Mesenteric fat pad (tissue), 1 donor: Measurements from ENCODE around the gene KIR2DL3. TPM values are rescaled to one million over a fixed set of nuclear protein-coding genes. Genes with fewer than 3 reads are reported as not detected.
A peak's percentile ranks its signal among the peaks of the same experiment; 100 is the strongest.
"Not testable (repeated sequence)": the region's sequence is repeated elsewhere in the genome, so short reads cannot be mapped to it uniquely, and the experiment has no call there.

Experiments
- DNase-seq: peaks from one replicate; pipeline ENCODE4 v3.0.0-alpha.2; 2020; ENCODE audit warnings: low spot score
- long read RNA-seq: library from polyadenylated mRNA; unstranded; transcript quantifications from one replicate; pipeline ENCODE4 v2.0.0, GENCODE V29; 2020
- total RNA-seq: library from RNA; stranded (reverse); fragmentation: NEBNext Ultra II Directional; extraction: Animal tissue kit (Norgen Biotek cat#: 25700); gene quantifications from one replicate; pipeline ENCODE4 v1.2.1, GENCODE V29; 2021
- donor health status: DM: yes; HTN: yes; CAD: no.

The KIR2DL3 gene
- not detected for total RNA-seq
- long read RNA-seq = 0 reads

- DNase-seq = not testable (repeated sequence)
These were observed at the start of gene KIR2DL3 for GRCh38 chr19:54738306-54738705. Gene KIR2DL3 (plus strand): TSS chr19:54738513. CDS start chr19:54738546, 33 bp downstream.

DNA sequence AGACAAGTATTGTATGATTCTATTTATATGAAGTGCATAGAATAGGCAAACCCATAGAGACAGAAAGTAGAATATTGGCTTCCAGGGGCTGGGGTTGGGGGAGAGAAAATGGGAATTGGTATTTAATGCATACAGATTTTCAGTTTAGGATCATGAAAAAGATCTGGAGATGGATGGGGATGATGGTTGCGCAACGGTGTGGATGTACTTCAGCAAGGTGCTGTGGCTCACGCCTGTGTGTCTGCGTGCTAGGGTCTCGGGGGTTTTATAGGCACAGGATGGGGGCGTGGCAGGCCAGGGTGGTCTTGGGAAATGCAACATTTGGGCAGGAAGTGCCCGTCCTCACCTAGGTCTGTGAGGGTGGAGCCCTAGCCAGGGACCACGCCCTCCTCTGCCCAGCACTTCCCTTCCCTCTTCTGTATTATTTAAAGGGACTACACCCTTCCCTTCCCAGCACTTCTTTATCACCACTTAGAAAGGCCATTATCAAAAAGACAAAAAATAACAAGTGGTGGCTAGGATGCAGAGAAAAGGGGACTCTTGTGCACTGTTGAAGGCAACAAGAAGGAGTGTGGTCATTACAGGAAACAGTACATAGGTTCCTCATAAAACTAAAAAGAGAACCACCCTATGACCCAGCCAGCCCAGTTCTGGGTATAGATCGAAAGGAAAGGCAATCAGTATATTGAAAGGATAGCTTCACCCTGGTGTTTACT lies 46.6 kb upstream of the KIR2DL3 start:
- no peak for DNase-seq

- no peak for DNase-seq
These were observed 46.1 kb upstream of the KIR2DL3 start for GRCh38 chr19:54692298-54692615.

GRCh38 chr19:54694648-54695047 lies 43.7 kb upstream of the KIR2DL3 start:
- DNase-seq = no peak

DNA sequence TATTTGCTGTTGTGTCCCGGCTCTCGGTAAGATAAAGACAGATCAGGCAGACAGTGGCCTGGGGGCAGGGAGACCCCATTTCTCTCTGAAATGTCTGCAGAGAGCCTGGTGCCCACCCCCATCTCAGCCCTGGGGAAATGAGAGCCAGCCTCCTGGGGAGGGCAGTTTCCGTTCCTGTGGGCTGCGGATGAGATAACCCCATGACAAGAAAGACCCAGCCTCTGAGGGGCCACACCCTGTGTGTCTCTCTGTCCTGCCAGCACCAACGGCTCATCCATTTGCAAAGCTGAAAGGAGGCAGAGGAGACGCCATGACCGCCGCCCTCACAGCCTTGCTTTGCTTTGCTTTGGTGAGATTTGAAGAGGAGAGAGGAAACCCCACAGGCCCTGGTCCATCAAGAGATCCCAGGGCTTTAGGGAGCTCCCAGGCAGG lies 42.2 kb upstream of the KIR2DL3 start:
- no peak for DNase-seq

DNA sequence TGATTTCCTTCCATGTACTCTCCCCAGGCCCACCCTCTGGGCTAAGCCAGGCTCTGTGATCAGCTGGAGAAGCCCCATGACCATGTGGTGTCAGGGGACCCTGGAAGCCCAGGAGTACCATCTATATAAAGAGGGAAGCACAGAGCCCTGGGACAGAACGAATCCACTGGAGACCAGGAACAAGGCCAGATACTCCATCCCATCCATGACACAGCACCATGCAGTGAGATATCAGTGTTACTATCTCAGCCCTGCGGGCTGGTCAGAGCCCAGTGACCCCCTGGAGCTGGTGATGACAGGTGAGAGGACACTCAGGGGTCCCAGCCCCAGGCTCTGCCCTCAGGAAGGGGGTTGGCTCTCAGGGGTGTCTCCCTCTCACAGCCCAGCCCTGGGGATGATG lies 41.5 kb upstream of the KIR2DL3 start:
- DNase-seq = no peak

- DNase-seq = not testable (repeated sequence)
These were observed 40.6 kb upstream of the KIR2DL3 start for GRCh38 chr19:54697716-54698115.

DNA sequence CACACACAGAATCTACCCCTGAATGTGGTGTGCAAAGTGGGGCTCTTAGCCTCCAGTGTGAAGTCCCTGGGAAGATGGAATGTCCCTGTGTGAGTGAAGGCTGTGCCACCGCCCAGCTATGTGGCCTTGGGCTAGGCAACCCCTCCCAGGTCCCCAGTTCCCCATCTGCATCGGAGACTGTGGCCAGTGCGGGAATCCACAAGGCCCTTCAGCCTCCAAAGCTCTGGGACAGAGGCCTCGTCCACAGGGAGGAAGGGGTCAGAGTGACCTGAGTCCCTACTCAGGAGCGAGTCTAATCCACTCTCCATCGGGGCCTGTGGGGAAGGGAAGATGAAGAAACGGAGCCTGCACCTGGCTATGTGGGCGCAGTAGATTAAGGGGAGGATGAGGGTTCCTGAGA lies 33.4 kb upstream of the KIR2DL3 start:
- DNase-seq = no peak

- DNase-seq = no peak
These were observed 30.4 kb upstream of the KIR2DL3 start for GRCh38 chr19:54707962-54708361.

DNA sequence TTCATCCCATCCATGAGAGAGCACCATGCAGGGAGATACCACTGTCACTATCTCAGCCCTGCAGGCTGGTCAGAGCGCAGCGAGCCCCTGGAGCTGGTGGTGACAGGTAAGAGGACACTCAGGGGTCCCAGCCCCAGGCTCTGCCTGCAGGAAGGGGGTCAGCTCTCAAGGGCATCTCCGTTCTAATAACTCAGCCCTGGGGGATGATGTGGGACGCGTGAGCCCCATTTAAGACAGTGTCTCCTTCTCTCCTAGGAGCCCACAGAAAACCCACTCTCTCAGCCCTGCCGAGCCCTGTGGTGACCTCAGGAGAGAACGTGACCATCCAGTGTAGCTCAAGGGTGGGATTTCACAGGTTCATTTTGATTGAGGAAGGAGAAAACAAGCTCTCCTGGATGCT lies 29.5 kb upstream of the KIR2DL3 start:
- DNase-seq = no peak

DNA sequence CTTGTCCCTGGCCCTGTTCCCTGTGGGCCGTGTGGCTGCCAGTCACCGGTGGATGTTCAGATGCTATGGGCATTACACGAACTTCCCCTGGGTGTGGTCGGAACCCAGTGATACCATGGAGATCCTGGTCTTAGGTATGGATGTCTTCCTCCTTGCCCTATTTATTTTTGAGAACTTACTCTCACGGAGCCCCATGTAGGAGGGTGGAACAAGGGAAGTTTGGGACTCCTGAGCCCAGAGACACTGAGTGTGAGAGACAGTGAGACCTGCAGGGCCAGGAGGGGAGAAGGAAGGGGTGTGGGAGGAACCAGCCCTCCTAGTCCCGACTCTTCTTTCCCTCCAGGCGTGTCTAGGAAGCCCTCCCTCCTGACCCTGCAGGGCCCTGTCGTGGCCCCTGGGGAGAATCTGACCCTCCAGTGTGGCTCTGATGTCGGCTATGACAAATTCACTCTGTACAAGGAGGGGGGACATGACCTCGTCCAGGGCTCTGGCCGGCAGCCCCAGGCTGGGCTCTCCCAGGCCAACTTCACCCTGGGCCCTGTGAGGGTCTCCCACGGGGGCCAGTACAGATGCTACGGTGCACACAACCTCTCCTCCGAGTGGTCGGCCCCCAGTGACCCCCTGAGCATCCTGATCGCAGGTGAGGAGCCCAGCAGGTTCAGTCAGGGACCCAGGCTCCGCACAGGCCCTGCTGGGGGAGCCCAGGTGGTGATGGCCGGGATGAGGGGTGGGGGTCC lies 28.9 kb upstream of the KIR2DL3 start:
- DNase-seq = no peak

DNA sequence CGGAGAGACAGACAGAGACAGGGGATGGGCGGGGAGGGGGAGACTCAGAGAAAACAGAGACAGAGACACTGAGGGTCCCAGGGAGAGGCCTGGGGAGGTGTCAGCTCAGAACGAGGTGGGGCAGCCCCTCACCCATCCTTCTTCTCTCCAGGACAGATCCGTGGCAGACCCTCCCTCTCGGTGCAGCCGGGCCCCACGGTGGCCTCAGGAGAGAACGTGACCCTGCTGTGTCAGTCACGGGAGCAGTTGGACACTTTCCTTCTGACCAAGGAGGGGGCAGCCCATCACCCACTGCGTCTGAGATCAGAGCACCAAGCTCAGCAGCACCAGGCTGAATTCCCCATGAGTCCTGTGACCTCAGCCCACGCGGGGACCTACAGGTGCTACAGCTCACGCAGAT lies 28.4 kb upstream of the KIR2DL3 start:
- DNase-seq = not testable (repeated sequence)

- no peak for DNase-seq
These were observed 14.2 kb upstream of the KIR2DL3 start, which contains the start of gene KIR3DL3 for GRCh38 chr19:54724142-54724541. Gene KIR3DL3 (plus strand): TSS chr19:54724442. CDS start chr19:54724497, 55 bp downstream.

DNA sequence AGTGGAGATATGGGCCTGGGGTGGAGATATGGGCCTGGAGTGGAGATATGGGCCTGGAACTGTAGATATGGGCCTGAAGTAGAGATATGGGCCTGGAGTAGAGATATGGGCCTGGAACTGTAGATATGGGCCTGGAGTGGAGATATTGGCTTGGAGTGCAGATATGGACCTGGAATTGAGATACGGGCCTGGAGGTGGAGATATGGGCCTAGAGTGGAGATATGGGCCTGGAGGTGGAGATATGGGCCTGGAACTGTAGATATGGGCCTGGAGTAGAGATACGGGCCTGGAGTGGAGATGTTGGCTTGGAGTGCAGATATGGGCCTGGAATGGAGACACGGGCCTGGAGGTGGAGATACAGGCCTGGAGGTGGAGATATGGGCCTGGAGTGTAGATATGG lies 13.7 kb upstream of the KIR2DL3 start:
- DNase-seq = no peak

DNA sequence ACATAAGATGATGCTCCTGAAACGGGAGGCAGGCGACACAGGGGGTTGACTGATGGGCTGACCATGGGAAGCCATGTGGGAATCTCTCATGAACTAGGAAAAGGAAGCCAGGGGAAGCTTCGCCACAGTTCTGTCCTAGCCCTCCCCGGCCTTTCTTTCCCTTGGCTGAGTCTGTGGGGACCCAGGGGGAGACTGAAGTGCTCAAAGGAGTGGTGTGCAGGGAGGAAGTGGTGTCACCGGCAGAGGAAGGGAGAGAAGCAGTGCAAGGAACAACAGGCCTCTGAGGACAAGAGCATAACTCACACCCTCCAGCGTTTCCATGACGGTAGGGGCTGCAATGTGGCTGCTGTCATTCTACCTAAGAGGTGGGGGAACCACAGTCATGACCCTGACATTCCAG lies 13.0 kb upstream of the KIR2DL3 start:
- DNase-seq = no peak

DNA sequence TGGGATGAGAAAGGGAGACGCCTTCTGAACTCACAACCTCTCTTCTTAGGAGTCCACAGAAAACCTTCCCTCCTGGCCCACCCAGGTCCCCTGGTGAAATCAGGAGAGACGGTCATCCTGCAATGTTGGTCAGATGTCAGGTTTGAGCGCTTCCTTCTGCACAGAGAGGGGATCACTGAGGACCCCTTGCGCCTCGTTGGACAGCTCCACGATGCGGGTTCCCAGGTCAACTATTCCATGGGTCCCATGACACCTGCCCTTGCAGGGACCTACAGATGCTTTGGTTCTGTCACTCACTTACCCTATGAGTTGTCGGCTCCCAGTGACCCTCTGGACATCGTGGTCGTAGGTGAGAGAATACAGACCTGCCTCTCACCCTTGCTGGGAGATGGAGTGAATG lies 10.8 kb upstream of the KIR2DL3 start:
- DNase-seq = peak; percentile 55

DNA sequence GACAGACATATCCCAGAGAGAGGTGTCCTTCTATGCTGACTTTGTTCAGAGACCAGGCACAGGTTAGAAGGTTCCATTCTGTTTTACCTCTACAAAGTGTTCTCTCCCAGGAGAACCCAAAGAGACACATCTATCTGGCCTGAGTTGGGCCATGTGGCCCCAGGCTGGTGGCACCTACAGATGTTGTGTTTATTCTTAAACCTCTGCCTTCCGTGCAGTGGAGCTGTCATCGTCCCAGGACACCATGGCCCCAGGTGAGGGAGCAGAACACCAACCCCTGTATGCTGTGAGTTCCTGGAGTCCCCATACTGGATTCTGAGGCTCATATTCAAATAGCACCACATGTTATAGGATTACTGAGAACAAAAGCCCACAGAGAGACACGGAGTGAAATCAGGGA lies 10.1 kb upstream of the KIR2DL3 start:
- peak; percentile 26 for DNase-seq

- no peak for DNase-seq
These were observed 8.7 kb upstream of the KIR2DL3 start for GRCh38 chr19:54729416-54730188.

- no peak for DNase-seq
These were observed 7.1 kb upstream of the KIR2DL3 start for GRCh38 chr19:54731191-54731590.

- DNase-seq = no peak
These were observed 402 bp downstream of the KIR2DL3 start for GRCh38 chr19:54738715-54739114.

DNA sequence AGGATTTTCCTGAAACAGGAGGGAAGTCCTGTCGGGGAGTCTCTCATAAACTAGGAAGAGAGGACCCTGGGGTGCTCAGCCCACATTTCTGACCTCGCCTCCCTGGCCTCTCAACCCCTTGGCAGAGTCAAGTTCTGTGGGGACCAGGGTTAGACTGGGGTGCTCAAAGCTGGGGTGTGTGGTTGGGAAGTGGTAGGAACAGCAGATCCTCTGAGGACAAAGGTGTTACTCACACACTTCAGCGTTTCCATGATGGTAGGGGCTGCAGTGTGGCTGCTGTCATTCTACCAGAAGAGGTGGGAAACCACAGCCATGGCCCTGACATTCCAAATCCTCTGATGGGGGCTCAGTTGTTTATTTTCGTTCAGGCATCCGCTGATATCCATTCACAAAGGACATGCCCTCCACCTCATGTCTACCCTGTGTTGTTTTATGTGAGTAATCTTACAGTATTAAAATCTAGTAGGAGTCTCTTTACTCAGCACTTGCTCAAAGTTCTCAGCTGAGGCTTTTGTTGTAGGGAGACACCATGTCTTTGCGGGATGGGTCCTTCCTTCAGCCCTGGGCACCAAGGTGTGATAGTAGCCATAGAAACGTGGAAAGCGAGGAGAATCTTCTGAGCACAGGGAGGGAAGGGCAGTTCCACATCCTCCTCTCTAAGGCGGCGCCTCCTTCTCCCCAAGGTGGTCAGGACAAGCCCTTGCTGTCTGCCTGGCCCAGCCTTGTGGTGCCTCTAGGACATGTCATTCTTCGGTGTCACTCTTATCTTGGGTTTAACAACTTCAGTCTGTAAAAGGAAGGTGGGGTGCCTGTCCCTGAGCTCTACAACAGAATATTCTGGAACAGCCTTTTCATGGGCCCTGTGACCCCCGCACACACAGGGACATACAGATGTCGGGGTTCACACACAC lies 1.5 kb downstream of the KIR2DL3 start:
- DNase-seq = no peak
